Fibroblast of skin of right biceps (primary cell): ENCODE data around the gene ADAM23.
"Not testable (repeated sequence)": the region's sequence is repeated elsewhere in the genome, so short reads cannot be mapped to it uniquely, and the experiment has no call there.

Experiments
- DNase-seq: peaks from one replicate; pipeline ENCODE4 v3.0.0-alpha.2; 2013

ADAM23 gene

DNA sequence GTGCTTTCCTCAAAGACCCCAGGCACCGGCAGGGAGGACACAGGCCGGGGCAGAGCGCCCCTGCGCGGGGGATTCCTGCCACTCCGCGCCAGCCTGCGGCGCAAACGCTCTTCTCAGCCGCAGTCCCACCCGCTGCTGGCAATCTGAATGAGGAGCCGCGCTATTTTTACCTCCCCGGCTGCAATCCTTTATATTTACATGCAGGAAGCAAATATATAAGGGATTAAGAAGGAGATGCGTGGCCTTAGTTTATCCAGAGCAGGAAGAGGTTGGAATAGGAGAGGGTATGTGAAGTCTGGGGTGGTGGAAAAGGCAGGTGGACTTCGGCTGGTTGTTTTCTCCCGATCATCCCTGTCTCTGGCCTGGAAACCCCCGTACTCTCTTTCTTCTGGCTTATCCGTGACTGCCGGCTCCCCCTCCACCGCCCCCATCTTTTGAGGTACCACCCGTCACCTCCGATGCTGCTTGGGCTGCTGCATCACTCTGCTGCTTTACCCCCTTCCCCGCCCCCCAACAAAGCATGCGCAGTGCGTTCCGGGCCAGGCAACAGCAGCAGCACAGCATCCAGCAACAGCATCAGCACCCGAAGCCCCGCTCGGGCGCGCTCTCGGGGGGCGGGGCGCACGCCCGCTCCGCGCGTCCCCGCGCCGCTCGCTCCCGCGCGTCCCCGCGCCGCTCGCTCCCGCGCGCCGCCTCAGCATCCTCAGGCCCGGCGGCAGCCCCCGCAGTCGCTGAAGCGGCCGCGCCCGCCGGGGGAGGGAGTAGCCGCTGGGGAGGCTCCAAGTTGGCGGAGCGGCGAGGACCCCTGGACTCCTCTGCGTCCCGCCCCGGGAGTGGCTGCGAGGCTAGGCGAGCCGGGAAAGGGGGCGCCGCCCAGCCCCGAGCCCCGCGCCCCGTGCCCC is at the start of gene ADAM23:
TSS of gene ADAM23 (plus strand) at position 700 of the 902 bp plus-strand sequence. CDS start 335 bp downstream, outside the sequence.
- peak; percentile 72 for DNase-seq

DNA sequence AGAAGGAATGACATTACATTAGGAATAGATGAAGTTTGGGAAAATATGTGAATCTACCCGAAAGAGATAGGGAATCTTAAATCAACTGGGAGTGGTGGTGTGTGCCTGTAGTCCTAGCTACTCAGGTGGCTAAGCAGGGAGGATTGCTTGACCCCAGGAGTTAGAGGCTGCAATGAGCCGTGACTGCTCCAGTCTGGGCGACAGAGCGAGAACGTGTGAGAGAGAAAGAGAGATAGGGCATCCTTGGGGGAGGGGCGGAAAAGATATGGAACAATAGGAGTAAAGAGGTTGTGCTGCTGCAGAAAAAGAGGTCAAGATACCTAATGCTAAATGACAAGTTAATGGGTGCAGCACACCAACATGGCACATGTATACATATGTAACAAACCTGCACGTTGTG is 47.1 kb upstream of the ADAM23 start:
- DNase-seq, result no peak

DNA sequence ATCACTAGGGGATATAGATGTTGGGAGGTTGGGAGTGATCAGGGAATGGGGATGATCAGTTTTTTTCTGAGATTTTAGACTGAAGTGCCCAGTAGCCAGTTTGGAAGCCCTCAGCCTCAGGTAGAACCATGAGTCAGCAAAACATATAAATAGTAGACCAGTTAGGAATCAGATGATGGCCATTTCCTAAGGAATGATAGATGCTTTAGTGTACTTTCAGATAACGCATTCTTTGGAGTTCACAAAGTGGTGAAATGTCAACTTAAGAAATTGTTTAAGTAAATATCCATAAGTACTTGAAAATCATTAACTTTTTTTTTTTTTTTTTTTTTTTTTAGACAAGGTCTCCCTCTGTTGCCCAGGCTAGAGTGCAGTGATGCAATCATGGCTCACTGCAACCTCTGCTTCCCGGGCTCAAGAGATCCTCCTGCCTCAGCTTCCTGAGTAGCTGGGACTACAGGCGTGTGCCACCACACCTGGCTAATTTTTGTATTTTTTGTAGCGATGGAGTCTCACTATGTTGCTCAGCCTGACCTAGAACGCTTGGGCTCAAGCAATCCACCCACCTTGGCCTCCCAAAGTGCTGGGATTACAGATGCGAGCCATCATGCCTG is 40.3 kb upstream of the ADAM23 start:
- DNase-seq, result not testable (repeated sequence)

- no peak for DNase-seq
Observed at GRCh38 chr2:206408323-206409320, 34.7 kb upstream of the ADAM23 start.

DNA sequence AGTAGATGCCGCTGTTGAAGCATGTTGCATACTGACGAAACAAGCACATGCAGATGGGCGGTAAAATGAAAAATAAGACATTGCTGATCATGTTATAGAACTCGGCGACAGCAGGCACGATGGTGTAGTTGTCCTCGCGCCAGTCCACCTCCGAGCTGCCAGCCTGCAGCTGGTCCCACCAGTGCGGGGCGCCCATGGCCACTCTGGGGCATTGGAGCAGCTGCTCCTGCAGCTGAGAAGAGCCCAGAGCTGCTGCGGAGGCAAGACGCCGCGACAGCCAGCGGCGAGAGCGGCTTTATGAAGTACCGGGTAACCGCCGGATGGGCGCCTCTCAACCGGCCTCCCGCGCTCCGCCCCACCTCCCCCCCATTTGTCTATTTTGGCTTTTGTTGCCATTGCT is 32.6 kb upstream of the ADAM23 start:
- no peak for DNase-seq

DNA sequence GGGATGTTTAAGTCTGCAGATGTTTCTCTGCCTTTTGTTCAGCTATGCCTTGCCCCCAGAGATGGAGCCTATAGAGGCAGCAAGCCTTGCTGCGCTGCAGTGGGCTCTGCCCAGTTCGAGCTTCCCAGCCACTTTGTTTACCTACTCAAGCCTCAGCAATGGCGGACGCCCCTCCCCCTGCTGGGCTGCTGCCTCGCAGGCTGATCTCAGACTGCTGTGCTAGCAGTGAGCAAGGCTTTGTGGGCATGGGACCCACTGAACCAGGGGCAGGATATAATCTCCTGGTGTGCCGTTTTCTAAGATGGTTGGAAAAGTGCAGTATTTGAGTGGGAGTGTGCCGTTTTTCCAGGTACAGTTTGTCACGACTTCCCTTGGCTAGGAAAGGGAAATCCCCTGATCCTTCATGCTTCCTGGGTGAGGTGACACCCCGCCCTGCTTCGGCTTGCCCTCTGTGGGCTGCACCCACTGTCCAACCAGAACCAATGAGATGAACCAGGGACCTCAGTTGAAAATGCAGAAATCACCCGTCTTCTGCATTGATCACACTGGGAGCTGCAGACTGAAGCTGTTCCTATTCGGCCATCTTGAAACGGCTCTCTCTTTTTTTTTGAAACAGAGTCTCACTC is 27.6 kb upstream of the ADAM23 start:
- no peak for DNase-seq

DNA sequence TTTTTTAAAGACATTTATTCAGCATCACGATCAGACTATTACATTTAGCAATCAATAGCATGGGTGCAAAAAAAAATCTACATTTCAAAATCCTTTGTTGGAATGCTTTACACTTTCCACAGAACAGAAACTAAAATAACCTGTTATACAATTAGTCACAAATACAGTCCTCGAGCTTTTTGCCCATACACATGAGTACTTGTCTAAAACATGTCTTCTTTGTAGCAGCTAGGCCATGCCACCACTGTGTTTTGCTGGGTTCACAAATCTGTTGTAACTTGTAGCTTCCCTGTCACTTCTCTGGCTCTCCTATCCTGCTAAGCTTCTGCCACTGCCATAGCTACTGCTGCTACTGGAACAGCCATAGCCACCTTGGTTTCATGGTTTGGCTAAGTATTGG is 24.4 kb upstream of the ADAM23 start:
- no peak for DNase-seq

- DNase-seq, result no peak
Observed at GRCh38 chr2:206420721-206421120, 22.6 kb upstream of the ADAM23 start.

DNA sequence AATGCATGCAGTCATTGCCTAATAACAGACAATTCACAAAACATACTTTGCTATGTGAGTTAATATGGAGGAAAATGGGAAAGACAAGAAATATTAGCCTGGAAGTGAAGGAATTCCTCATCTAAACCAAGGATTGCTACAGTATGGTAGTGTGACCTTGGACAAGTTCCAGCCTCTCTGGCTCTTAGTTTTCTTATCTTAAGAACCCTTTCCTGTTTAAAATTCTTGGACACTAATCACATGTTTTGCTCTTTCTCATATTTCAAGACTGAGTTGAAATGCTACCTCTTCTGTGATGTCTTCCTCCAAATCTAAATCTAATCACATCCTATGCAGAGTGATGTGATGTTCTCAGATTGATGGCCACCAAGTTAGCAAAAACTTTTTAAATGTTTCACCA is 20.8 kb upstream of the ADAM23 start:
- DNase-seq, result peak; percentile 14

- DNase-seq, result no peak
Observed at GRCh38 chr2:206423147-206423546, 20.2 kb upstream of the ADAM23 start.

DNA sequence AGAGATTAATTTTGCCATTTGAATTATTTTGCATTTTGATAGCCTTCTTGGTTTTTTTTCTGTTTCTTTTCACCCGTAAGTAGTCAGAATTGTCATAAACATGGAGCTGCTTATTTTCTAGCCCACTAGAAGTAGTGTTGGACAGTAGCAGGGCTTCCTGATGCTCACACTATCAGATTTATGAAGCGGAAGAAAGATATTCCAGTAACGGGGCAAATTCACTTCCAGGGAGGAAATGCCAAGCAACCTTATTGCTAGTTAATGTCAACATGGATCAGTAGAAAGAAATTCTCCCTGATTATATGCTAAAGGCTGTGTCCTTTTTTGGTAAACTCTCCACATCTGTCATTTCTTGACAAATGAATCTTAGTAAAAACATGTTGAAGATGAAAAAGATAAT is 19.2 kb upstream of the ADAM23 start:
- DNase-seq, result peak; percentile 14

DNA sequence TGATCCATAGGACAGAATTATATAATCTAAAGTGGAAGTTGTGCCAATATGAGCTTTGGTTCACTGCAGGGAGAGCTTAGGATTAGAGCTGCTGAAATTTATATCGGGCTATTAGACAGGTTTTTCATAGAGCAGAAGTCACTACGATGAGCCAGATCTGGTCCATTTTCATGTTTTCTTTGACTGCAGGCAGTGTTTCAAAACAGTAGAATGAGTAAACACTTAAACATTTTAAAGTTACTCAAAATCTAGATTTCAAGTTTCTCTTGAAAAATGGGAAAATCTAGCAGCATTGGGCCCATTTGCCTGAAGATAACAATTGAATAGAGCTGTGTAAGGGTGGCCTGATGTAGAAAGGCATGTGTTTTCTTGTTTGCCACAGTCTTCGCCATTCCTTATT is 14.5 kb upstream of the ADAM23 start:
- no peak for DNase-seq

- DNase-seq, result no peak
Observed at GRCh38 chr2:206430452-206430851, 12.9 kb upstream of the ADAM23 start.

DNA sequence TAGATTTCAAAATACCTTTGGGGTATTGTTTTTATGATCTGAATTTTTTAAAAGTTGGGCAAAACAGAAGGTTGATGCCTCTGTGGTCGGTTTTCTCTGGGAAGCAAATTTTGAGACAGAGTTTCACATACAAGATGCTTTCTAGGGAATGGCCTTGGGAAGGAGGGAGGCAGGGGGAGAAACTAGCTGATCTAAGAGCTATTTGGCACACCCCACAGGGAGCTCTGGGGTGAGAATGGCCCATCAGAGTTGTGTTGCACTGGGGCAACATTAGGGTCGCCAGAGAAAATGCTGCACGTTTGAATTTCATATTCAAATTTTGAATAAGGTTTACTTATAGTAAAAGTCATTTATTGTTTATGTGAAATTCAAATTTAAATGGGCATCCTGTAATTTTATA is 11.9 kb upstream of the ADAM23 start:
- DNase-seq, result no peak

GRCh38 chr2:206432193-206433082 is 10.9 kb upstream of the ADAM23 start:
- DNase-seq, result no peak

DNA sequence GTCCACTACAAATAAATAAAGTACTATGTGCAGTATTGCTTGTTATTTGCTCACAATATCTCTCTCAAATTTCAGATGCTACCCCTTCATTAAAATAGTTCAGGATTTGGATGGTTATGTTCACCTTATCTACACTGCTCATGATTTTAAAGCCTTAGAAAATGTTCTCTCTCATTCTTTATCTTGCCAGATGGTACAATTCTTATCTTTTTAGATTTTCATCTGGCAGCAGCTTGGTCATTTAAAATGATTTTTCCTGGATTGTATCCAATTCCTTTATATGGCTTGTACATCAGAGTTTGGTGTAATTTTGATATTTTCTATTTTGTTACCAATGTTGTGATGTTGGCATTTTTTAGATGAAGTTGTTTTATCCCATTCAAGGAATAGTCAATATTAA is 10.1 kb upstream of the ADAM23 start:
- no peak for DNase-seq

DNA sequence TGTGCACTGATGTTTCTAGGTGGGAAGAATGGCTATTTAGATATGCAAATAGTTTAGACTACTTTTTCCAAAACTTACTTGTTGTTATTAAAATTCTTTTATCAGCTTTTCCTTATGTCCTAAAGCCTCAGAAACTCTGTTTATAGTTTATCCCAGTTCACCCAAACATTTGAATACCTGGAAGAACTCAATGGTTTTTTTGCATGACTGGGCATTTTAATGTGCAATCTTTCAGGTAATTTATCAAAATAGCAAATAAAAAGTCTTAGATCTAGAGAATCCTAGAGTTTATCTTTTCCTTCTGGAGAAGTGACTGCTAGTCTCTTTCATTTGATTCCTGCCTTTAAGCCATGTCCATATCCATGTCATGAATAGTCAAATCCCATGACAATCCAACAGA is 9.6 kb upstream of the ADAM23 start:
- no peak for DNase-seq

DNA sequence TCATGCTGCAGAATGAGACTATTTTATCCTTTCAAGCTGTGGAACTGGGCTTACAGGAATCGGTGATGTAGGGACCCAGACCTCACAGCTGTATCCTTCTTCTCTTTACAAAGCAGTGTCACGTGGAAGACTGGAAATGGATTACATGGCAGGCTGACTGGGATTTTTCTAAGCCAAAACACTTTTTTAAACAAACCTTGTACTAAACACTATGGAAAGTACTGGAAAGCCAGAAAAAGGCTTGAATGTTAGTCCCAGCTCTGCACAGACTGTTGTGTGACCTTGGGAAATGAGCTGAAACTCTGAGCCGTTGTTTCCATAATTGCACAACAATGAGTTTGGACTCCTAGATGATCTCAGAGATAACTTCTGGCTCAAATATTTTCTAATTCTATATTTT is 7.6 kb upstream of the ADAM23 start:
- no peak for DNase-seq

- DNase-seq, result no peak
Observed at GRCh38 chr2:206438196-206438724, 5.1 kb upstream of the ADAM23 start.

DNA sequence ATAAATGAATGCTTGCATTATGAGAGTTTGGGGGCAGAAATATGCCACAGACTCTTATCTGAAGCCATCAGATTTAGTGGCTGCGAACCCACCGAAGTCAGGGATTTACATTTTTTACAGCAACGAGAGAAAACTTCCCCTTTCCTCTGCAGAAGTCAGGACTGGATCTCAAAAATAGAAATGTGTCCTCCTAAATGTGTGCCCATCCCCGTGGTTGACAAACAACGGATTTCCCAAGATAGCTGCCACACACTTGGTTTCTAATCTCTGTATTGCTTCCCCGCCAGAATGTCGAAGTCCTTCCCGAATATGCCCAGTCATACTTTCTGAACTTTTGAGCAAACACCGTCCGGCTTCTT is 879 bp upstream of the ADAM23 start:
- DNase-seq, result no peak

DNA sequence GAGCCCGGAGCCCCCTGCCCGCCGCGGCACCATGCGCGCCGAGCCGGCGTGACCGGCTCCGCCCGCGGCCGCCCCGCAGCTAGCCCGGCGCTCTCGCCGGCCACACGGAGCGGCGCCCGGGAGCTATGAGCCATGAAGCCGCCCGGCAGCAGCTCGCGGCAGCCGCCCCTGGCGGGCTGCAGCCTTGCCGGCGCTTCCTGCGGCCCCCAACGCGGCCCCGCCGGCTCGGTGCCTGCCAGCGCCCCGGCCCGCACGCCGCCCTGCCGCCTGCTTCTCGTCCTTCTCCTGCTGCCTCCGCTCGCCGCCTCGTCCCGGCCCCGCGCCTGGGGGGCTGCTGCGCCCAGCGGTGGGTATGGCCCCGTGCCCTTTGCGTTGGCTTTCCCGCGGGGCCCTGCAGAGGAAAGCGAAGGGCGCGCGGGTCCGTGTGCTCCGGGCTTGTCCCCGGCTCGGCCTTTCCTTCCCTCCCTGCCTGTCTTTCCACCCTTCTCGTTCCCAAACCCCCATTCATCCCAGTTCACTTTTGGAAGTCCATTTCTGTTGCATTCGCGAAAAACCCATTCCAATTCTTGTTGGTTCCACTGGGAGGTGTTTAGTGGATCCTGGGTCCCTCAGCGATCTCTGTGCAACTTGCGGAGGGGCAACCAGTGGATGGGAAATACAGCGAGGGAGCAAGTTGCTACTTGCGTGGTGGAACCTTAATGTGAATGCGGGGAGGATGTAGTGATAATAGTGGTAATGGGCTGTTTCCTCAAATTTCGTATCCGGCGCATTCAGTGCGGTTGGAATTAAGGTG is 599 bp downstream of the ADAM23 start:
- peak; percentile 54 for DNase-seq
